Activated T-cell treated with anti-CD3 and anti-CD28 coated beads, Interleukin-2, amount 50 U/mL, for 1 hour (primary cell): ENCODE measurements around the gene GRB2.
"Not testable (repeated sequence)": the region's sequence is repeated elsewhere in the genome, so short reads cannot be mapped to it uniquely, and the experiment has no call there.

Experiments used
- DNase-seq: peaks from one replicate; pipeline ENCODE4 v3.0.0-alpha.2; 2020

GRB2 gene

DNA sequence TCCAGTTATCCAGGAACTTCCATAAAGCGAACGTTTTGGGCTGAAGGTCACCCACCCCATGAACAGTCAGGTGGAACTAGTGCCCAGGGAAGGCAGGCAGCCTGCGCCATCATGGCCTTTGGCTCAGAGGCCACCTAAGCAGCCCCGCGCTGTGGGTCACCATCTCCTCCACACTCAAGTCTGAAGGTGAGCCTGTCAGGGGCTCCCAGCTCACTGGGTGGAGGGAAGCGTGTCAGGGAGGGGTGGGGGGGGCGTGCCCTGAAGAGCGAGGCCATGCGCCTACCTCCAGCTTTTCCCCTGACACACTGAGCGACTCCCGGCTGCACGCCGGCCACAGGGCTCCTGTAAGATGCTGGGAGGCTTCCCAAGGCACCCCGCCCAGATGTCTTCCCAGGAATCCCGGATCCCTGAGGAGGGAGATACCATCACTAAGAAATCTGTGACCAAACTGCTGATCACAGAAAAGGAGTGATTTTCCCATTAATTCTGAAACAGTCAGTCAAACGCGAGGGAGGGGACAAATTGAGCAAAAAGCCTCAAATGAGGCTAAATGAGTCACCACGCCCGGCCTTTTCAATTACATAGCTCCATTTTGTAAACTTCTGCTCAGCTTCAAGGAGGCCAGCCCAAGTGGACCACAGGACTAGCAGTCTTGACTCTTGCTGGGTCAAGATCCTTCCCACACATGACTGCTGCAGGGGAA, 89.8 kb downstream of the GRB2 start:
- no peak for DNase-seq

DNA sequence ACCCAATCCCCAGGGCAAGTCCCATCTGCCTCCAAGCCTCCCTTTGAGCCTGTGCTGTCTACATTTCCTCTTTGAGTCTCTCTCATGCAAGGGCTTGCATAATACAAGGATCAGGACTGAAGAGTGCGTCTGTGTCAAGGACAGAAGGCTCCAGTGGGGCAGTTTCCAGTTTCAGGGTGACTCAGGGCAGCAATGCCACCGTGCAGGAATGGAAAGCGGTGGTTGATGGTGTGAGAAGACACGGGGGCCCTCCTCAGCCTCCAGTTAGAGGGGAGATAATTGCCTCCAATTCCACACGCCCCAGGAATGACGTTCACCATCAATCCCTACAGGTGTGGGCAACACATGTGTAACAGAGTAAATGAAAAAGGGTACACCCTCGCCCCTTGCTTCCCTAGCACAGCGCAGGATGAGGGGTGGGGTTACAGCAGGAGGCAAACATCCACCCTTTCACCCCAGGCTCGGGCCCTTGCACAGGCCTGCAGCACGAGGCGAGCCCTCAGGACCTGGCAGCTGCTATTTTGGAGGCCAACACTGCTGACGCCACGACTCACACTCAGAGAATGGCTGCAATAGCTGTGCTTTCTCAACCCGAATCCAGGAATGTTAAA, 91.4 kb downstream of the GRB2 start:
- DNase-seq = no peak

DNA sequence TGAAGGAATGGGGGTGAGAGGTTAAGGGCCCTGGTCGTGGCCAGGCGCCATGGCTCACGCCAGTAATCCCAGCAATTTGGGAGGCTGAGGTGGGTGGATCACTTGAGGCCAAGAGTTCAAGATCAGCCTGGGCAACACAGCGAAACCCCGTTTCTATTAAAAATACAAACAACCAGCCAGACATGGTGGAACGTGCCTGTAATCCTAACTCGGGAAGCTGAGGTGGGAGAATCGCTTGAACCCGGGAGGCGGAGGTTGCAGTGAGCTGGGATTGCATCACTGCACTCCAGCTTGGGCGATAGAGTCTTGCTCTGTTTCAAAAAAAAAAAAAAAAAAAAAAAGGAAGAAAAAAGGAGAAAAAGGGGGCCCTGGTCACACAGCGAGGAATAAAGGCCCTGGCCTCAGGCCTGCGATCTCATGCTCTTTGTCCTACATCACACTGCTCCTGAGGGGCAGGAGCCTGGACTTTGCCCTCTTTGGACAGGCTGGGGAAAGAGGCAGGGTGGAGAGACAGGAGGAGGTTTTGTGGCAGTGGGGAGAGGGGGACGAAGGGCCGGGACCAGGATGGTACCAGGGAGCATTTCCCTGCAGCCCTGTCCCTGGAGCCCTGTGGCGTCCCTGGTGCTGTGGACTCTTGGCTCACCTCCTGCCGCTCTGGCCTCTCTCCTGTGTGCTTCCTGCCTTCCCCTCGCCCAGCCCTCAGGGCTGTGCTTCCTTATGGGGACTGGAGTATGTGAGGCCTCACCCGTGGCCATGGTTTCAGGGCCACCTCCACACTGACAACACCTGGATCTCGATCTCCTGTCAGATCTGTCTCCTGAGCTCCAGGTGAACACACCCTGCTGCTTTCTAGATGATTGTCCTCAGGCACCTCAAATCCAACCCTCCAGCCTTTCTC, 96.5 kb downstream of the GRB2 start:
- DNase-seq = no peak

DNA sequence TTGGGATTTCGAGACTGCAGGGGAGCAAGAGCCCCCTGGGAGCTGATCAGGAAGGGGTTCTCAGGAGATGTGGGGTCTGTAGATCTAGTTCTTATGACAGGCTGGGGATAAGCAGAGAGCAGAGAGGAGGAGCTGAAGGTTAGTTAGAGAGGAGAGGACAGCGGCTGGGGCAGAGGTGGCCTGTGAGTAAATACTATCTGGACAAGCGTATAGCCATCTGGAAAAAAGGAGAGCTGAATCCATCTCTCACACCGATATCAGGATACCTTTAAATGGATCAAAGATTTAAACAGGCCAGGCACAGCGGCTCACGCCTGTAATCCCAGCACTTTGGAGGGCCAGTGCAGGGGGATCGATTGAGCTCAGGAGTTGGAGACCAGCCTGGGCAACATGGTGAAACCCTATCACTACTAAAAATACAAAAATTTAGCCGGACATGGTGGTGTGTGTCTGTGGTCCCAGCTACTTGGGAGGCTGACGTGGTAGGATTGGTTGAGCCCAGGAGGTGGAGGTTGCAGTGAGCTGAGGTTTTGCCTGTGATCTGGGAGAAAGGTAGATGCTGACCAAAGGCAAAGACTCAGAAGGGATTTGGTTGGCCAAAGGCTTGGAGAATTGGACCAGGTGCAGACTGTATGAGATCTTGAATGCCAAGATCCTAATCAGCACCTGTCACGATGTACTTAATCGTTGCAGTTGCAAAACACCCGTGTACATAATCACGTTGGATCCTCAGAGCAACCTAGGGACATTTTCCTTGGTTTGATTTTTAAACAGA, 97.3 kb downstream of the GRB2 start:
- no peak for DNase-seq

DNA sequence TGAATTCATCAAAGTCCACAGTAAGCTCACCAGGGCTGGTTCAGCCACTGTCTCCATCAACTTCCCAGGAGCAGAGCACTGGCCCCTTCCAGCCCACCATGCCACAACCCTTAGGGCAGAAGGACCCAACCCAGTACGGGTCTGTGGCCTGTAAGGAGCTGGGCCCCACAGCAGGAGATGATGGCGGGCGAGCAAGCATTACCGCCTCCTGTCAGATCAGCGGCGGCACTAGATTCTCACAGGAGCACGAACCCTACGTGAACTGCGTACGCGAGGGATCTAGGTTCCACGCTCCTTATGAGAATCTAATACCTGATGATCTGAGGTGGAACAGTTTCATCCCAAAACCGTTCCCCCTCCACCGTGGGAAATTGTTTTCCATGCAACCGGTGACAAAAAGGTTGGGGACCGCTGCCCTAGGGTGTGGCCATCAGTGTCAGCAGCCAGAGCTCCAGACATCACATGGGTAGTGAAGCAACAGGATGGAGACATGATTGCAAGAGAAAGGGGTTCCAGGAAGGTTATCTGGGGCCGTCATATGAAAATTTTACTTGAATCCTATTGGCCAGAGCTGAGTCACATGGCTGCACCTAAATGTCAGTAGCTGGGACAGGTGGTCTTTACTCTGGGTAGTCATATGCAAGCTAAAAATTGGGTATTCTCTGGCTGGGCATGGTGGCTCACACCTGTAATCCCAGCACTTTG, 103.8 kb downstream of the GRB2 start:
- no peak for DNase-seq

DNA sequence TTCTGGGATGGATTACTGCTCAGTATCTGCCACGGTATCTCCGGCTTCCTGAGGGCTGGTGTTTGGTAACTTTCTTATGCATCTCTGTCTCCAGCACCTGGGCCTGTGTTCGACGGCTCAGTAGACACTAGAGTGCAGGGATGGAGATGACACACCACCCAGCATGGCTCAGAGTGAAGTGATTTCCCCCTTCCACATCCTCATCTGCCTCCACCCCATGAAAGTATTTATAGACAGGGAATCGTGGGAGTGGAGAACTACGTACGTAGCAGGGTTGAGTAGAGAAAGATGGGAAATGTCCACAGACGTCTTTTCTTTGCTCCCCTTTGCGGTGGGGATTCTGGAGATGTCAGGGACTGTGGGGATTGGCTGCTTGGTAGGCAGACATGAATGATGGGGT, 104.4 kb downstream of the GRB2 start:
- DNase-seq = no peak

DNA sequence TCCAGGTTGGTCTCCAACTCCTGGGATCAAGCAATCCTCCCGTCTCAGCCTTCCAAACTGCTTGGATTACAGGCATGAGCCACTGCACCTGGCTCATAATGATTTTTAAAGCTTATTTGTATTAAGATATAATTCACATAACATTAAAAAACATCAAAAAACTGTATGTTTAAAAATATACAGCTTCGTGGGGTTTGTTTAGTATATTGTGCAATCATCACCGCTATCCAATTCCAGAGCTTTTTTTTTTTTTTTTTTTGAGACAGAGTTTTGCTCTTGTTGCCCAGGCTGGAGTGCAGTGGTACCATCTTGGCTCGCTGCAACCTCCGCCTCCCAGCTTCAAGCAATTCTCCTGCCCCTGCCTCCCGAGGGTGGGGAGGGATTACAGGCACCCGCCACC, 105.2 kb downstream of the GRB2 start:
- no peak for DNase-seq

DNA sequence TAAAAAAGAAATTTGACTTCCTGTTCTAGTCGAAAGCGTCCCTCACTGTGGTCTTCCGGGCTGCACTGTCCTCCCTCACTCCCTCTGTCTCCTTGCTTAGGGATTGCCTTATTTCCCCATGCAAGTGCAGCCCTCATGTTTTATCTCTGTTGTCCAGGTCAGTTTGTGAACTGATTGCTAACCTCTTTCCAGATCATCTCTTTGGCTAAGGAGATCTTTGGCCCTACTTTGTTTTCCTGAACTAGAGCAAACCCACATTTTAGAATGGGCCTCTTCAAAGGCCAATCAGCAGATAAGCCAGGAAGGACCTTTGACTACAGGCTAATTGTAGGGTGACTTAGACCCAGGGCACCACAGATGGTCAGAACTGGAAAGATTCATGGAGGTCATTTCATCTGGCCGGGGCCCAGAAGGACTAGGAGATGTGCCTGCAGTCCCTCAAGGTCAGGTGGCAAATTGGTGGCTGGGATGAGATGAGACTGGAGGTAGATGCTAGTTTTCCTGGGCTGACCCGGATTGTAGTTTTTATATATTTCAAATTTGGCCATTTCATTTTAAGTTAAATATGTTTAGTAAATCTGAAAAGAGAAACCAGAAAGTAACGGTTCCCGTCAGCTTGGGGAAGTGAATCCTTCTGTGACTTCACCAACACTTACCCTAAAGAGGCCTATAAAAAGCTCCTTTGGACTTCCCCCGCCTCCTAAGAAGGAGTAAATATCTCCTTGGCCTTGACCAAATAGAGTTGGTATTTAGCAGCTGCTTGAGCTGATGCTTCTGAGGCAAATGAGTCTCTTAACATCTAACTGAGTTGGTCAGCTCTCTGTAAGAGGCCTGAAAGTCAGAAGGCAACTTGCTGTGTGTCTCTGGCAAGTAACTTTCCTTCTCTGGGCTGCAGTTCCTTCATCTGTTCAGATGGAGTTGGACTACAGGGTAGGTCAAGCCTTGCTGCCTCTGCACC, 110.0 kb downstream of the GRB2 start:
- no peak for DNase-seq

DNA sequence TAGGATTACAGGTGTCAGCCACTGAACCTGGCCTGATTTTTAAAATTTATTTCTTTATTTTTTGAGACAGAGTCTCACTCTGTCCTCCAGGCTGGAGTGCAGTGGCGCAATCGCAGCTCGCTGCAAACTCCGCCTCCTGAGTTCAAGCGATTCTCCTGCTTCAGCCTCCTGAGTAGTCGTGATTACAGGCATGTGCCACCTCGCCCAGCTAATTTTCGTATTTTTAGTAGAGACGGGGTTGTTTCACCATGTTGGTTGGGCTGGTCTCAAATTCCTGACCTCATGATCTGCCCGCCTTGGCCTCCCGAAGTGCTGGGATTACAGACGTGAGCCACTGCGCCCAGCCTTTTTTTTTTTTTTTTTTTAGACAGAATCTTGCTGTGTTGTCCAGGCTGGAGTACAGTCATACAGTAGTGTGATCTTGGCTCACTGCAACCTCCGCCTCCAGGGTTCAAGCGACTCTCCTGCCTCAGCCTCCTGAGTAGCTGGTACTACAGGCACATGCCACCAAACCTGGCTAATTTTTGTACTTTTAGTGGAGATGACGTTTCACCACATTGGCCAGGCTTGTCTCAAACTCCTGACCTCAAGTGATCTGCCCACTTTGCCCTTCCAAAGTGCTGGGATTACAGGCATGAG, 112.5 kb downstream of the GRB2 start:
- DNase-seq = not testable (repeated sequence)

DNA sequence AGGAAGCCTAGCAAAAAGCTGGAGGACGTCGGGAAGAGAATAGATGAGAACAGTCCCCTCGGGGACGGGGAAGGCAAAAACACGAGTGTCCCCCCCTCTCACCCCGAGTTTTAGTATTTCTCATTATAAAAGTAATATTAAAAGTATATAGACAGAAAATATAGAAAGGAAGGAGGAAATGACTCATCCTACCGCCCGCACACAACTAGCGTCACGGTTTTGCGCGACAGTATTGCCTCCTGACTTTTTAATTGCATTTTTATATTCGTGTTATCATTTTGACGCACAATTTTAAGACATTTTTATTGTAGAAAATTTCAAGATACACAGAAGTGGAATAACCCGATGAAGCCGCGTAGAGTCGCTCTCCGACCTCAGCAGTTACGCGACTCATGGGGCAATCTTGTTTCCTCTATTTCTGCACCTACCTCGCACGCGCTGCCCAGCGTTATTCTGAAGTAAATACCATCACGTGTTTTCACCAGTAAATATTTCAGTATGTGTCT, 115.6 kb downstream of the GRB2 start:
- no peak for DNase-seq

DNA sequence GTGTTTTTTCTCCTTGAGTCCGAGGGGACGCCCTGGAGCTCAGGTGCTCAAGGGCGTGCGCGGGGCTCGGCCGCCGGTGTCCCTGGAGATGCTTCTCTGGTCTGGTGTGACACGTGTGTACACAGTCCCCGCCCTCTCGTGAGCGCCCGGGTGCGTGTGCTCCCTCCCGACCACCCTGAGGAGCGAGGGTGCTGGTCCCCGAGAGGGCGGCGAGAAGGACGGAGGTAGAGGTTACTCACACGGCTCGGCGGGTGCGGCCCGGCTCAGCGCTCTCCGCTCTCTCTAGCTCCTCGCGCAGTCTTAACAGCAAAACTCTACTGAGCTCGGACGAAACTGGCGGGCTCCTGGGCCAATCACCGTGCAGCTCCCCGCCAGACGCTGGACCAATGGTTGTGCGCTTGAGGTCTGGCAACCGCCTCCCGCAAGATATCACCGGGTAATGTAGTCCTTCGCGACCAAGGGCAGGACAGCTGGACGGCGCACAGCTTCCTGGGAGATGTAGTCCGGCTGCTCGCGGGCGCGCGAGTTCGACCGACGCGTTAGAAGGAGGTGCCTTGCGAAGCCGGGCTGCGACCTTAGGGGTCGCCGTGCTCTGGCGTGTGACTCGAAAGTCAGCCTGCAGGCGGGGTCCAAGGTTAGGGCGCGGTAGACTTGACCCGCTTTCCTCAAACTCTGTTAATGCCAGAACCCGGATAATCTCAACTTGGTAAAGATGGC, 116.2 kb downstream of the GRB2 start, which contains the start of gene SLC25A19:
Gene SLC25A19, minus strand, starts transcription at position 319 of the 717 bp plus-strand sequence. CDS start 2,669 bp downstream, outside the sequence.
- DNase-seq = peak; percentile 92

DNA sequence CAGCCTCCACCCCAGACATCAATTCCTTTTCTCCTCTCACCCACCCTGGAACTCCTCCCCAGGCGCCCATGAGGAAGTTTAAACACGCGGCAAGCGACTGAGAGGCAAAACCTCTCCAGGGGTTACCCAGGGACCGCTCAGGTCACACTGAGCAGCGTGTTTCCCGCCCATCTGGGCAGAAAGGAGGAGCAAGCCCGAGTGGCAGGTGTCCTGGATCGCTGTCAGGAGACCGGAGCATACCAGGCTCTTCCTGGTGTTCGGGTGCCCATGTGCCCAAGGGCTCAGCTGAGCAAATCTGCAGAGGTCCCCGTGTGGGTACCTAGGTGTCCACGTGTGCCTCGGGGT, 116.7 kb downstream of the GRB2 start:
- no peak for DNase-seq

DNA sequence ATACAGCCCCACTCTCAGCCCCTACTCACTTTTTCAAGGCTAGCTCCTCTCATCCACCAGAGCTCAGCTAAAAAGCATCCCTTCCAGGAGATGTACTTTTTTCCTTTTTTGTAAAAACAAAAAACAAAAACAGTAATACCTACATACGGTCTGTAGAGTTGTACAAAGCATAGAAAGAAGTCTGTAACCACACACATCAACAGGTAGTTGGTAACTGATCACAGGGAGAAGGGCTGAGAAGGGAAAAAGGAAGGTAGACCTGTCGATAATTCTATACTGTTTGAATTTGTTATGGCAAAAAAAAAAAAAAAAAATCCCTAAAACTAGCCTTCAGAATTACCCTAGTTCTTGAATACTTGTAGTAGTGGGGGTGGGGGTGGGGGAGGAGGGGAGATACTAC, 117.1 kb downstream of the GRB2 start:
- DNase-seq = no peak

DNA sequence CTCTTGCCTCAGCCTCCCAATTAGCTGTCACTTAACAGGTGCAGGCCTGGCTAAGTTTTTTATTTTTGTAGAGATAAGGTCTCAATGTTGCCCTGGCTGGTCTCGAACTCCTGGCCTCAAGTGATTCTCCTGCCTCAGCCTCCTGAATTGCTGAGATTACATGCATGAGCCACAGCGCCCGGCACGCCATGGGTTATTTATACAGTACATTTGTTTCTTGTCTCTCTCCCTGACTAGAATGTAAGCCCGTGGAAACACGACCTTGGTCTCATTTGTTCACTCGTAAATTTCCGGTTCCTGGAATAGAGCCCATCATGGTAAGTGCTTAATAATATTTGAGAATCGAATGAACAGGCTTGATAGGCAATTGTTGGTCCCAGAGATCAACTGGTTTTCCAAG, 118.3 kb downstream of the GRB2 start:
- DNase-seq = no peak

DNA sequence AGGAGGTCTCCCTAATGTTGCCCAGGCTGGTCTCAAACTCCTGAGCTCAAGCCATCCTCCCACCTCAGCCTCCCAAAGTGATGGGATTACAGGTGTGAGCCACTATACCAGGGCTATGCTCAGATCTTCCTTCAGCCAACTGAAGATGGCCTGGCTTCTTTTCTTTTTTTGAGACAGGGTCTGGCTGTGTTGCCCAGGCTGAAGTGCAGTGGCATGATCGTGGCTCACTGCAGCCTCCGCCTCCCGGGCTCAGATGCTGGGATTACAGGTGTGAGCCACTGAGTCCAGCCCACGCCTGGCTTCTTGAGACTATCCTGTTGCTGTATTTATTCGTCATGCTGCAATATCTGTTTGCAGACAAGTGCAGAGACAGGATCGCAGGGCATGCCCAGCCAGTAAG, 120.4 kb downstream of the GRB2 start:
- no peak for DNase-seq

DNA sequence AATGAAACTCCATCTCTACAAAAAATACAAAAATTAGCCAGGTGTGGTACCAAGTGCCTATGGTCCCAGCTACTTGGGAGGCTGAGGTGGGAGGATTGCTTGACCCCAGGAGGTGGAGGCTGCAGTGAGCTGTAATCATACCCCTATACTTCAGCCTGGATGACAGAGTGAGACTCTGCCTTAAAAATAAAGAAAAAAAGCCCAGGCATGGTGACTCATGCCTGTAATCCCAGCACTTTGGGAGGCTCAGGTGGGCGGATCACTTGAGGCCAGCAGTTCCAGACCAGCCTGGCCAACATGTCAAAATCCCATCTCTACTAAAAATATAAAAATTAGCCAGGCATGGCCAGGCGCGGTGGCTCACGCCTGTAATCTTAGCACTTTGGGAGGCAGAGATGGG, 125.3 kb downstream of the GRB2 start:
- DNase-seq = not testable (repeated sequence)

DNA sequence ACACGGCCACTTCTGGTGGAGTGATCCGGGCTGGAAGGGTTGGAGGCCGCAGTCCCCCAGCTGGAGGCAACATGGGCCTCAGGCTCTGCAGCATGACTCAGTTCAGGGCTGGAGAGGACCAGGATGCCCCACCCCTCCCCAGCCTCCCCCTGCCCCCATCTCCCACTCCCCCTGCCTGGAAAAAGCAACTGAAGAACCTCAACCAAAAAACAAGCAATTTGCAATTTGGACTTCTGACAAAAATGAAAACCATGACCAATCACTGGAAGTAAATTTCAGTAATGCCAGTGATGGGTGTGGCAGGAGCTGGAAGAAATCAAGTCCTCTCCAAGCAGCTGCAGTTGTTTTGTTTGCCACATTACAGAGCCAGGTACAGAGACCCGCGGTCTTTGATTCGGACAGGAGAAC, 127.8 kb downstream of the GRB2 start:
- DNase-seq = no peak

DNA sequence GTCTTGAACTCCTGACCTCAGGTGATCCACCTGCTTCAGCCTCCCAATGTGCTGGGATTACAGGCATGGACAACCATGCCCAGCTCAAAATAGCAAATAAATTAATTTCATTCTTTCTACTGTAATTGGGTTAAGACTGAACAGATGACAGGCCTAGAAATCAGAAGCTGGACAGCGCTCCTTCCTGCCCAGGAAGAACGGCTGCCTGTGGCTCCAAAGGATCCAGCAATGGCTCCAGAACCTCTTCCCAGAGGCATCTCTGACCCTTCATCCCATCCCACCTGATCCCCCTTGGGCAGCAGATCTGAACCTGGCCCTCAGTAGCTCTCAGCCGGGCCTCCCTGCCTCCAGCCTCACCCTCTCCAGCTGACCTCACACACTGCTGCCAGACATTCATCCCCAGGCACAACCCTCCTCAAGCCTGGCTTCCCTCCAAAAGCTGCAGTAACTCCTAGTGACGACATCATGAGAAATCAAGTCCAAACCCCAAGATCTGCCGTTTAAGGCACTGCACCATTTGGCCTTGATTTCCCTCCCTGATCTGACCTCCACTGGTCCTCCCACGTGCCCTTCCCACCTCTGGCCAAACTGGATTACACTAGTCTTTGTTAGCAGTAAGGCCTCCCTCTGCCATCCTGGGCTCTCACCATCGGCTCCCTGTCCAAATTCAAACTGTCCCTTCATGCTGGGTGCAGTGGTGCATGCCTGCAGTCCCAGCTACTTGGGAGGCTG, 131.3 kb downstream of the GRB2 start:
- DNase-seq = no peak

DNA sequence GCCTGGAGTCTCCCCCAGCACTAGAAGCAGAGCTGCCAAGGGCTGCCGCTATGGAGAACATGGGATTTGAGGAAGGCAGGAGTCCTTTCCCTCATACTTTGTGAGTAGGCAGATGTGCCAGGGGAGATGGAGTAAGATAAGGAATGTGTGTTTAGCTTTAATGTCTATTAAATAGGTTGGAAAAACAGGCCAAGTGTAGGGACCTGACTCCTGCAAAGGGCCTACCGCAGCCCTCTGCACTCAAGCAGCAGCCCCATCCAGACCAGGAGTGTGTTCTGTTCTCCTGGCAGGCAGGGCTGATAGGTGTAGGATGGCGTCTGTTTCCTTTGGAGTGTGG, 132.7 kb downstream of the GRB2 start:
- DNase-seq = no peak
